Measurements from ENCODE around the gene ALOX12B.

Gene ALOX12B

DNA sequence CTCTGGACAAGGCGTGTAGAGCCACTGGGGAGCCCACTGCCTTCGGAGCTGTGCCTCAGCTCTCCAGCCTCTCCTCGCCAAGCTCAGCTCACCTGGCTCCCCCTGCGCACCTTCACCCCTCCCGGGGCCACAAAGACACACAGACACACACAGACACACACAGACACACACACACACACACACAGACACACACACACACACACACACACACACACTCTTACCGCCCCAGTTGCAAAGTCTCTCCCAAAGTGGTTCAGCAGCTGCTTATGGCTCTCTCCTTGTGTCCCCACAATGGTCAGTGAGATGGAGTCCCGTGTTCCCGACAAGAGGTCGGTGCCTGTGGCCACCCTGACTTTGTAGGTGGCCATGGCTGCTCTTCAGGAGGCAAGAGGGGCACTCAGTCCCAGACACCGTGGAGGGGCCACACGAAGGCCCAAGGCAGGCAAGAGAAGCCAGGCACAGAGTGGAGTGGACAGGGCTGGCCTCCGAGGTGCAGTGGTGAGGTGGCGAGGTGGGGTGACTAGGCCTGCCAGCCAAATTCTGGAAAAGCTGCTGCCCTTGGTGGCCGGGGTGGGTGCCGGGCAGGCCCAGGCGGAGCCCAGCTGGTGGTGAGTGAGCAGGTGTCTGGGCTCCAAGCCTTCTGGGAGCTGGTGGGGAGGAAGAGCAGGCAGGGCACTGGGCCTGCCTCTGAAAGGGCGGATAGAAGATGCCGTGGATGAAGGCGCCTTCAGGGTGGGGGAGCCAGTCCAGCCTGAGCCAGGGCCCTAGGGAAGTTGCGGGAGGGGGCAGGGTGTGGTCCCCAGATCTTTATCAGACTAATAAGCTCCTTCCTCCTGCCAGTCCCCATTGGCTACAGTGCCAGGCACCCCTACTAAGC lies at the start of gene ALOX12B:
ALOX12B (minus strand) TSS at position 642 of the 877 bp plus-strand sequence; CDS start at position 368, 274 bp downstream.
- no peak for DNase-seq (ENCODE audit: low spot score)

DNA sequence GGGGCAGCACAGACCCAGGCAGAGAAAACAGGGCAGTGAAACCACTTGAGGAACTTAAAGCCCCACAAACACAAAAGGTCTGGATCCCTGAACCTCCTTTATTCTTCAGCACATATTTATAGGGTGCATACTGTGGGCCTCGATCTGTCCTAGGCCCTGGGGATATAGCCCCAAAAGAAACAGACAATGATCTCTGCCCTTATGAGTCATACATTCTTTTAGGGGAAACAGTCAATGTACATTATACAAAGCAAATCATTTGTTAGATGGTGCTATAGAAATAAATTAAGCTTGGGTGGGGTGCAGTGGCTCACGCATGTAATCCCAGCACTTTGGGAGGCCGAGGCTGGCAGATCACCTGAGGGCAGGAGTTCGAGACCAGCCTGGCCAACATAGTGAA lies 46.4 kb upstream of the ALOX12B start:
- DNase-seq (ENCODE audit: low spot score) = no peak

- DNase-seq (ENCODE audit: low spot score) = no peak
Measured at GRCh38 chr17:8133399-8133798, 45.9 kb upstream of the ALOX12B start.

GRCh38 chr17:8131844-8132441 lies 44.4 kb upstream of the ALOX12B start:
- no peak for DNase-seq (ENCODE audit: low spot score)

GRCh38 chr17:8128125-8128784 lies 40.7 kb upstream of the ALOX12B start:
- no peak for DNase-seq (ENCODE audit: low spot score)

- peak; percentile 79 for DNase-seq (ENCODE audit: low spot score)
Measured at GRCh38 chr17:8126491-8127066, 39.1 kb upstream of the ALOX12B start.

DNA sequence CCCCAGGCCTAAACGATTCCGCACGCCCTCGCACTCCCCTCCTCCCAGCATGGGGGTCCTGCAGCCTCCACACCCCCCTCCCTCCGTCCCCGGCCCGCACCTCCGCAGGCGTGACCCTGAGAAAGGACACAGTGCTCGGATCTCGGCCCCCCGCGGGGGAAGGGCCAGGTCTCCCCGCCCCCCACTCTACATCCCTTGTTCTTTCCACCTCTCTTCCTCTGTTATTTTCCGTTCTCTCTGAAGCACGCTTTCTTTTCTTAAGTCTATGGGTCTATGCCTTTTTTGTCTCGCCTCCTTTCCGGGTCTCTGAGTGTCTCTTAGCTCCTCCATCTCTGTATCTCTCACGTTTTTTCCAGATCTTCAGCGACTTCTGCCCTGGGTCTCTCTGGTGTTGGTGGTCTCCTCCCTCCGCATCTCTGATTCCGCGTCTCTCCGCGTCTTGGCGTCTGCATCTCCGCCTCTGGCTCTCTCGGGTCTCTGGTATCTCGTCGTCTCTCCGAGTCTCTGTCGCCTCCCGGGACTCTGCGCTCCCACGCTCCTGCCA lies 38.5 kb upstream of the ALOX12B start:
- DNase-seq (ENCODE audit: low spot score) = peak; percentile 20

GRCh38 chr17:8125154-8125946 lies 37.8 kb upstream of the ALOX12B start:
- peak; percentile 72 for DNase-seq (ENCODE audit: low spot score)

- no peak for DNase-seq (ENCODE audit: low spot score)
Measured at GRCh38 chr17:8124350-8125153, 37.0 kb upstream of the ALOX12B start.

DNA sequence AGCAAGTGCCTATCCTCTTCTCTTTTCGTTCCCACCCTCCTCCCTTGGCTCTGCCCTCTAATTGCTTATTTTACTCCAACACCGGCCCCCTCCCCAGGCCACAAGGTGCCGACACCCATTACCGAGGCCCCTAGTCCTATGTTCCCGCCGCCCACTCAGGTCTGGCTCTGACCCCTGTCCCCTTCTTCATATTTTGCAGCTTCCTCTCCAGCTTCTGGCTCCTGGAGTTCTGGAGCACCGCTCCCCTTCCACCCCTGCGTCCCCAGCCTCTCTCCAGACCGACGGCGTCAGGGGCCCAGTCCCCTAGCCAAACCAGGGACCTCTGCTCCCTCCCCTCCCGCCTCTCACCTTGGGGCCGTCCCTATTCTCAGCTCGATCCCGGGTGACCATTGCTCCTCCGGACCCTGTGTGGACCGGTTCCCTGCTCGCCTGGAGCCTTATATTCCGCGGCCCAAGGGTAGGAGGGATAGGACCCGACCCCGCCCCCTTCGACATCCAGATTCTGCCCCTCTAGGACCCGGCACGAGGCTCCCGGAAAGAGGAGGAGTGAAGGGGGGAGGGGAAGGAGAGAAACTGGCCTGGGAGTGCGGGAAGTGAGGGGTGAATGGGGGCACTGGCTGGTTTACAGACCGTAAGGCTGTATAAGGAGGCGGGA lies 36.3 kb upstream of the ALOX12B start, which contains the start of gene HES7:
HES7 (minus strand) TSS at position 412 of the 655 bp plus-strand sequence; CDS start at position 390, 22 bp downstream.
- no peak for DNase-seq (ENCODE audit: low spot score)

DNA sequence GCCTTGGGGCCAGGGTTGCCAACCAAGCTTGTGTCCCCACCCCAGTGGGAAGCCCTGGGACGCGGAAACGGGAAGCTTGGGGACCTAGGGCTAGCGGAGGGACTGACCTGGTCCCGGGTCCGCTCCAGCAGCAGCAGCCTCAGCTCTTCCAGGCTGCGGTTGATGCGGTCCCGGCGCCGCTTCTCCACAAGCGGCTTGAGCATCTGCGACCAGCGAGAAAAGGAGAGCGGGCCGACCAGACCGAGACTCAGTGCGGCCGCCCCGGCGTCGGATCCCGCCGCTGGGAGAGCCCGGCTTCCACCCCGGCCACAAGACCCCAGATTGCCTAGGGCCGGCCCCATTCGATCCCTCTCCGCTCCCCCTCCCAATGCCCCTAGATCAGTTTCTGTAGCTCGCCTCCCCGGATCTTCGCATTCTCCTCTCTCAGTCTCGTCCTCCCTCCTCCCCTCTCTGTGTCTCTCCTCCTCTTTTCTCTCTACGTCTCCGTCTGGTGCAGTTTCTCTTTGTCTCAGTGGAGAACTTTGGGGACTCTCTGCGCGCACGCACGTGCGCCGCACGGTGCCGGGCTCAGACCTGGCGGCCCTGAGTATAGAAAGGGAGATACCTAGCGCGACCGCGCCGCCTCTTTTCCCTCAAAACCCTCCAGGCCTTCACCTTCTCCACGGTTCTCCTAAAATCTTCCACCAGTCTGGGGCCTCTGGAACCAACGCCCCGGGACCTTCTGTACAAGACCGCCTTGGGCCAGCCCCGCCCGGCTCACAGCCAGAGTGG lies 35.6 kb upstream of the ALOX12B start:
- DNase-seq (ENCODE audit: low spot score) = peak; percentile 40

DNA sequence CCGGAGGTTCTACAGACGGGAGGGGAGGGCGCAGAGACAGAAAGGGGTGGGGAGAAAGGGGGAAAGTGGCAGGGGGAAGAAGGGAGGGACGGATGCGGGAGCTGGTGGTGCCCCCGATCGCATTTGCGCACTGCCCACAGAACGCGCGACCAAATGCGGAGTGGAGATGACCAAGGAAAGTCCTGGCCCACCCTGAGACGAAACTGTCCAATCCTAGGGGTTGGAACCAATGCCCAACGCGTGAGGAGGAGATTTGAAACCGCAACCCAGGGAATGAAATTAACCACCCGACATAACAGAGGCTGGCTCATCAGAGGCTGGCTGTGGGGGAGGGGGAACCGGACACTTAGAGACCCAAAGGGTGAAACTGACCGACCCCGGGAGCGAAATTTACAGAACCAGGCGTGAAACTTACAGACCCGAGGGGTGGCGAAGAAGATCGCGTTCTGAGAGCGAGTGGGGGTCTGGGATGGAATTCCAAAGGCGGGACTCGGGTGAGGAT lies 35.0 kb upstream of the ALOX12B start:
- DNase-seq (ENCODE audit: low spot score) = peak; percentile 49

GRCh38 chr17:8121681-8122421 lies 34.3 kb upstream of the ALOX12B start:
- peak; percentile 72 for DNase-seq (ENCODE audit: low spot score)

DNA sequence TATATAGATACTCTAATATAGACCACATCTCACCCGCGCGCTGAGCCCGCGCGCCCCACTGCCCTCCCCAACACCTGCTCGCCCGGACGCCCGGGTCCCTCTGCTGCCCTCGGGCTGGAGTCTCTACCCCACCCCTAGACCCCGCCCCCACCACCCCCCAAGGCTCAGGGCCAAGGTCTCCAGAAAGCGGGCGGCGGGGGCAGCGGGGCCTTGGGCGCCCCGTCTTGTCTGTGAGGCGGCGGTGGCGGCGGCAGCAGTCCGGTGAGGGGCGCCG lies 33.8 kb upstream of the ALOX12B start:
- no peak for DNase-seq (ENCODE audit: low spot score)

DNA sequence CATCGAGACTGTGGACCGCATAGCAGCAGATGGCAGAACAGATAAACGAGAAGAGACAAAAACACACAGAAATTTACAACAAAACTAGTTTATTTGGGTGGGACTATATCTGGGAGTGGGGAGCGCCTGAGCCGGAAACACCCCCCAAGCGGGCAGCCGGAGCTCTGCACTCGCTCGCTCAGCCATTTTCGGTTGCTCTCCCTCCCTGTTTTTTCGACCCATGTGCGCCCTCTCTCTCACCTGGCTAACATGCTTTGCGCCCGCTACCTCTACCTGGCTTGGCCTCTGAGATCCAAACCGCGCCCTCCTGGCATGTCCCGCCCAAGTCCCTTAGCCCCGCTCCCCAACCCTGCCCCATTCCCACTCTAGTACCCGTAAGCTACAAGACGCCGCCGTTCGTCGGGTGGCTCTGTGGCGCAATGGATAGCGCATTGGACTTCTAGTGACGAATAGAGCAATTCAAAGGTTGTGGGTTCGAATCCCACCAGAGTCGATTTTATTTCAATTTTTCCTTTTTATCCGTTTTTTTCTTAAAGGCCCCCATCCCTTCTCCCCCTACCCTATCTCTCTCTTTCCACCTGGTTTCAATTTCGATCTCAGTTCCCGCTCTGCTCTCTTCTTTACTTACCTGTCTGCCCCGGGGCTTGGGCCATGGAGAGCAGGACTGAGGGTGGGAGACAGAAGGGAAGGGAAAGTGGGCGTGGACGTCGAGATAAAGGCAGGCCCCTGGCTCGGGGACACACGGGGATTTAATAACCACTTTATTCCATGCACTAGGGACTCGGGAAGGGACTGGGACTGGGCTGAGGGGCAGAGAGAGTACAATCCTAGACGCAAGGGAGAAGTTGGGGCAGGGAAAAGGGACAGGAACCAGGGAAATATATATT lies 33.2 kb upstream of the ALOX12B start:
- DNase-seq (ENCODE audit: low spot score) = peak; percentile 65

GRCh38 chr17:8119581-8120519 lies 32.3 kb upstream of the ALOX12B start:
- peak; percentile 48 for DNase-seq (ENCODE audit: low spot score)

Measured in GM03348 (cell line).